Smooth muscle cell (in vitro differentiated cells): Measurements from ENCODE around the gene GABRR1. TPM values are rescaled to one million over a fixed set of nuclear protein-coding genes. Genes with fewer than 3 reads are reported as not detected.

Experiments
- DNase-seq: peaks from one replicate; lab custom pipeline; 2025; ENCODE audit not compliant: unreplicated experiment; lab: John Stamatoyannopoulos, UW
- H2AFZ ChIP-seq: fragments of 200-600 bp; sonication (generic); 2 replicates; pipeline ENCODE4 v1.6.0; 2016; ENCODE audit warnings: antibody characterized with exemption, low read depth, mild to moderate bottlenecking
- H3F3A ChIP-seq: fragments of 200-600 bp; sonication (generic); 2 replicates; pipeline ENCODE4 v1.6.0; 2017; ENCODE audit warnings: antibody characterized with exemption, low read depth
- H3K27ac ChIP-seq: fragments of 200-600 bp; sonication (generic); 2 replicates; pipeline ENCODE4 v1.5.1; 2016; ENCODE audit warnings: low read depth, mild to moderate bottlenecking
- H3K27me3 ChIP-seq: fragments of 200-600 bp; sonication (generic); 2 replicates; pipeline ENCODE4 v1.6.1; 2016; ENCODE audit warnings: low read depth, mild to moderate bottlenecking
- H3K36me3 ChIP-seq: fragments of 200-600 bp; sonication (generic); 2 replicates; pipeline ENCODE4 v1.5.1; 2016; ENCODE audit warnings: low read depth
- H3K4me1 ChIP-seq: fragments of 200-600 bp; sonication (generic); 2 replicates; pipeline ENCODE4 v1.5.1; 2016; ENCODE audit warnings: low read depth
- H3K4me2 ChIP-seq: fragments of 200-600 bp; sonication (generic); 2 replicates; pipeline ENCODE4 v1.6.0; 2016; ENCODE audit warnings: mild to moderate bottlenecking
- H3K4me3 ChIP-seq: fragments of 200-600 bp; sonication (generic); 2 replicates; pipeline ENCODE4 v1.5.1; 2016; ENCODE audit warnings: mild to moderate bottlenecking
- H3K79me2 ChIP-seq: fragments of 200-600 bp; sonication (generic); 2 replicates; pipeline ENCODE4 v1.6.0; 2016; ENCODE audit warnings: low read depth, mild to moderate bottlenecking
- H3K9ac ChIP-seq: fragments of 200-600 bp; sonication (generic); 2 replicates; pipeline ENCODE4 v1.6.0; 2016; ENCODE audit warnings: low read depth
- H3K9me3 ChIP-seq: fragments of 200-600 bp; sonication (generic); replicated peaks from 2 replicates; pipeline ENCODE4 v1.5.1; 2016; ENCODE audit warnings: low read depth
- H4K20me1 ChIP-seq: fragments of 200-600 bp; sonication (generic); 2 replicates; pipeline ENCODE4 v1.6.0; 2016; ENCODE audit warnings: low read depth
- WGBS: methylation state at CpG from one replicate; pipeline ENCODE4 v1.1.7; 2016; ENCODE audit warnings: low lambda C conversion rate; 5-methylcytosine and 5-hydroxymethylcytosine counted together
- polyA plus RNA-seq: library from polyadenylated mRNA; unstranded; fragments of >200 nt; fragmentation: Nextera tagmentation; extraction: Ambion mirVana; gene quantifications from 2 replicates; pipeline ENCODE4 v1.2.1, GENCODE V29; 2016
- total RNA-seq: library from RNA; depleted of rRNA; stranded (reverse); fragments of >200 nt; gene quantifications from 2 replicates; pipeline ENCODE4 v1.2.3, GENCODE V29; 2014
- TF ChIP-seq, protein P1 (sequence below): fragments of 200-600 bp; sonication (generic); IDR thresholded peaks from 2 replicates; pipeline ENCODE4 v1.5.1; 2017; ENCODE audit warnings: borderline replicate concordance, mild to moderate bottlenecking, antibody characterized with exemption; ENCODE audit not compliant: insufficient read depth, poor library complexity, severe bottlenecking

Gene GABRR1
- total and polyA plus RNA-seq, 2 experiments from 2014 or later = not detected

DNA sequence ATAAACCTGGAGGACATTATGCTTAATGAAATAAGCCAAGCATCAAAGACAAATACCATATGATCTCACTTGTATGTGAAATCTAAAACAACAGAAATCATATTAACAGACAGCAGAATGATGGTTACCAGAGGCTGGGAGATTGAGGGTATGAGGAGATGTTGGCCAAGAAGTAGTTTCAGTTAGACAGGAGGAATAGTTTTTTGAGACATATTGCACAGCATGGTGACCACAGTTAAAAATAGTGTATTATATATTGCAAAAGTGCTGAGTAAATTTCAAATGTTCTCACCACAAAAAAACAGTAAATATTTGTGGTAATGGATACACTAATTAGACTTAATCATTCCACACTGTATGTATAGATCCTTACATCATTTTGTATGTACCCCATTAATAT lies 1.8 kb downstream of the GABRR1 start:
- no peak overlapping the region for H3K4me2 ChIP-seq
- no peak overlapping the region for H3K27ac ChIP-seq
- peaks cover 9% of the 10 kb centered on the region for H3K4me1 ChIP-seq
- H3K9me3 ChIP-seq = no peaks in the 10 kb centered on the region
- H3K36me3 ChIP-seq = no peaks in the 10 kb centered on the region
- no peak overlapping the region for H3K4me3 ChIP-seq
- no peak for DNase-seq
- H3K27me3 ChIP-seq = no peaks in the 10 kb centered on the region
- no peak overlapping the region for H3K9ac ChIP-seq
- H3F3A ChIP-seq = no peaks in the 10 kb centered on the region
- no peak overlapping the region for H2AFZ ChIP-seq
- H4K20me1 ChIP-seq = no peaks in the 10 kb centered on the region
- H3K79me2 ChIP-seq = no peaks in the 10 kb centered on the region
- TF ChIP-seq, protein P1, sequence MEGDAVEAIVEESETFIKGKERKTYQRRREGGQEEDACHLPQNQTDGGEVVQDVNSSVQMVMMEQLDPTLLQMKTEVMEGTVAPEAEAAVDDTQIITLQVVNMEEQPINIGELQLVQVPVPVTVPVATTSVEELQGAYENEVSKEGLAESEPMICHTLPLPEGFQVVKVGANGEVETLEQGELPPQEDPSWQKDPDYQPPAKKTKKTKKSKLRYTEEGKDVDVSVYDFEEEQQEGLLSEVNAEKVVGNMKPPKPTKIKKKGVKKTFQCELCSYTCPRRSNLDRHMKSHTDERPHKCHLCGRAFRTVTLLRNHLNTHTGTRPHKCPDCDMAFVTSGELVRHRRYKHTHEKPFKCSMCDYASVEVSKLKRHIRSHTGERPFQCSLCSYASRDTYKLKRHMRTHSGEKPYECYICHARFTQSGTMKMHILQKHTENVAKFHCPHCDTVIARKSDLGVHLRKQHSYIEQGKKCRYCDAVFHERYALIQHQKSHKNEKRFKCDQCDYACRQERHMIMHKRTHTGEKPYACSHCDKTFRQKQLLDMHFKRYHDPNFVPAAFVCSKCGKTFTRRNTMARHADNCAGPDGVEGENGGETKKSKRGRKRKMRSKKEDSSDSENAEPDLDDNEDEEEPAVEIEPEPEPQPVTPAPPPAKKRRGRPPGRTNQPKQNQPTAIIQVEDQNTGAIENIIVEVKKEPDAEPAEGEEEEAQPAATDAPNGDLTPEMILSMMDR = no peak

DNA sequence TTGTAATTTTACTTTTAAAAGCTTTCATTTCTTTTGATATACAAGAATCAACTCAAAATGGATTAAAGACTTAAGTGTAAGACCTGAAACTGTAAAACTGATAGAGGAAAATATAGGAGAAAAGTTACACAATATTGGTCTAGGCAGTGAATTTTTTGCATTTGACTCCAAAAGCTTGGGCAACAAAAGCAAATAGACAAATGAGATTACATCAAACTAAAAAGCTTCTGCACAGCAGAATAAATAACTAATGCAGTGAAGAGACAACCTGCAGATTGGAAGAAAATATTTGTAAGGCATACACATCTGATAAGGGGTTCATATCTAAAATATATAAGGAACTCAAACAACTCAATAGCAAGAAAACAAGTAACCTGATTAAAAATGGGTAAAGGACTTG lies 3.0 kb downstream of the GABRR1 start:
- Histone ChIP-seq H3K36me3 (no peaks in the 10 kb centered on the region), H3K4me3 (no peak overlapping the region), H3K4me2 (no peak overlapping the region), H3K9me3 (no peaks in the 10 kb centered on the region), H3K79me2 (no peaks in the 10 kb centered on the region), H3K27me3 (no peaks in the 10 kb centered on the region), H4K20me1 (no peaks in the 10 kb centered on the region), H3K27ac (no peak overlapping the region), H3K4me1 (peaks cover 9% of the 10 kb centered on the region), H2AFZ (no peak overlapping the region), H3F3A (no peaks in the 10 kb centered on the region), H3K9ac (no peak overlapping the region)
- TF ChIP-seq, protein P1 = no peak
- DNase-seq = no peak

DNA sequence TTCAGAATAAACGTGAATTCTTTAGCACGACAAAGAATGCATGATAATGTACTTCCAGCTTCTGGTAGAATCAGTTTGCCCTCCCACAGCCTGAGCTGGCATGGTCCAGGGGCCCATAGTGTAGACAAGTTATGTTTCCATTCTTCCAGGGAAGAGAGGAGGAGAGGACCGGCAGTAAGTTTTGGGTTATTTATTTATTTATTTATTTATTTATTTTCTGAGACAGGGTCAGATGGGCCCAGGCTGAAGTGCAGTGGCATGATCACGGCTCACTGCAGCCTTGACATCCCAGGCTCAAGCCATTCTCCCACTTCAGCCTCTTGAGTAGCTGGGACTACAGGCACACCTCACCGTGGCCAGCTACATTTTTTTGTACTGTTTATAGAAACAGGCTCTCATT lies 4.7 kb downstream of the GABRR1 start:
- DNase-seq = no peak
- WGBS = 46% methylated on average over 5 of the region's 5 CpGs
- no peaks in the 10 kb centered on the region for H3K27me3 ChIP-seq
- no peaks in the 10 kb centered on the region for H4K20me1 ChIP-seq
- peaks cover 5% of the 10 kb centered on the region for H3K4me1 ChIP-seq
- no peaks in the 10 kb centered on the region for H3F3A ChIP-seq
- no peak overlapping the region for H3K27ac ChIP-seq
- TF ChIP-seq, protein P1 = no peak
- H3K9ac ChIP-seq = no peak overlapping the region
- H3K79me2 ChIP-seq = no peaks in the 10 kb centered on the region
- no peaks in the 10 kb centered on the region for H3K9me3 ChIP-seq
- no peak overlapping the region for H3K4me3 ChIP-seq
- no peak overlapping the region for H2AFZ ChIP-seq
- H3K4me2 ChIP-seq = no peak overlapping the region
- H3K36me3 ChIP-seq = no peaks in the 10 kb centered on the region

GRCh38 chr6:89209457-89209856 lies 7.7 kb downstream of the GABRR1 start:
- no peak overlapping the region for H3K27ac ChIP-seq
- H3K79me2 ChIP-seq = no peaks in the 10 kb centered on the region
- DNase-seq = no peak
- H3F3A ChIP-seq = no peaks in the 10 kb centered on the region
- H4K20me1 ChIP-seq = no peaks in the 10 kb centered on the region
- no peaks in the 10 kb centered on the region for H3K36me3 ChIP-seq
- H3K4me1 ChIP-seq = no peaks in the 10 kb centered on the region
- H3K4me2 ChIP-seq = no peak overlapping the region
- WGBS = 90% methylated on average over 6 of the region's 6 CpGs
- H3K4me3 ChIP-seq = no peak overlapping the region
- H2AFZ ChIP-seq = no peak overlapping the region
- H3K9me3 ChIP-seq = no peaks in the 10 kb centered on the region
- no peak overlapping the region for H3K9ac ChIP-seq
- no peaks in the 10 kb centered on the region for H3K27me3 ChIP-seq
- TF ChIP-seq, protein P1 = no peak
